ENCODE results near the gene ANKRD28. TPM values are rescaled to one million over a fixed set of nuclear protein-coding genes. Genes with fewer than 3 reads are reported as not detected.

ANKRD28 gene
- total RNA-seq, 1 experiment from 2014 or later, result 89.3 TPM

DNA sequence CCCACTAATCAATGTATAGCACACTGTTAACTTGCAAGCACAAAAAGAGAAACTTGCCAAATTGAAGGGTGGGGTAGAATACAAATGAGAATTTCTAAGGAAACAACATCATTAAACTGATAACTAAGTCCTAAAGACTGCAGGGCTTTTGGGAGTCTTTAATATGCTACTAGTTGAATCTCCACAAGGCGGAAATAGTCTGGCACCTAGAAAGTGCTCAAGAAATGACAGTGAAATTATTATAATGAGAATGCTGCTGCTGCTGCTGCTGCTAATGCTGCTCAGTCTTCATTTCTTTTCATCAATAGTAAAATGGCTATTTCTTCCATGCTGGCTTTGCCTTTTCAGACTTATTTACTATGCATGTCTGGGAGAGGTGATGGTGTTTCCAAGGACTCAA lies 104.4 kb downstream of the ANKRD28 start:
- Histone ChIP-seq H3K27ac (ENCODE audit: low read length) (0 out of 2 replicates have a peak overlapping the region, but pooled peaks have one; percentile 34), H3K9me3 (ENCODE audit: control insufficient read depth, insufficient read depth, low read depth, low read length) (no peaks in the 10 kb centered on the region), H3K4me3 (ENCODE audit: low read depth in 2 of 2, low read length in 2 of 2) (no peak overlapping the region), H3K4me1 (ENCODE audit: control insufficient read depth, insufficient read depth, low read length) (no peaks in the 10 kb centered on the region; the same call in 1 of the 2 replicates), H3K27me3 (ENCODE audit: control insufficient read depth, insufficient read depth, low read length) (no peaks in the 10 kb centered on the region), H3K36me3 (ENCODE audit: control insufficient read depth, insufficient read depth, low read length) (peaks cover 26% of the 10 kb centered on the region)
- CTCF ChIA-PET, result no interaction called here
- ATAC-seq (no peak), DNase-seq (ENCODE audit: low read depth, low spot score) (no peak)
- in situ Hi-C loops (cut with HindIII; ENCODE audit: low pct_unique_long_range_greater_than_20kb, low sequenced_read_pairs), result no loop called here
- no peak for TF ChIP-seq SIN3A (IDR thresholded peaks at IDR 0.05; ENCODE audit: borderline replicate concordance, insufficient read depth, low read depth, low read length)
- no peak for TF ChIP-seq TCF7L2 (IDR thresholded peaks at IDR 0.05; ENCODE audit: low read depth, low read length)
- TF ChIP-seq POLR2AphosphoS5 (IDR thresholded peaks at IDR 0.05; ENCODE audit: low read depth, low read length), result no peak
- TF ChIP-seq CTCF (IDR thresholded peaks at IDR 0.05), result no peak
- TF ChIP-seq, protein P1, sequence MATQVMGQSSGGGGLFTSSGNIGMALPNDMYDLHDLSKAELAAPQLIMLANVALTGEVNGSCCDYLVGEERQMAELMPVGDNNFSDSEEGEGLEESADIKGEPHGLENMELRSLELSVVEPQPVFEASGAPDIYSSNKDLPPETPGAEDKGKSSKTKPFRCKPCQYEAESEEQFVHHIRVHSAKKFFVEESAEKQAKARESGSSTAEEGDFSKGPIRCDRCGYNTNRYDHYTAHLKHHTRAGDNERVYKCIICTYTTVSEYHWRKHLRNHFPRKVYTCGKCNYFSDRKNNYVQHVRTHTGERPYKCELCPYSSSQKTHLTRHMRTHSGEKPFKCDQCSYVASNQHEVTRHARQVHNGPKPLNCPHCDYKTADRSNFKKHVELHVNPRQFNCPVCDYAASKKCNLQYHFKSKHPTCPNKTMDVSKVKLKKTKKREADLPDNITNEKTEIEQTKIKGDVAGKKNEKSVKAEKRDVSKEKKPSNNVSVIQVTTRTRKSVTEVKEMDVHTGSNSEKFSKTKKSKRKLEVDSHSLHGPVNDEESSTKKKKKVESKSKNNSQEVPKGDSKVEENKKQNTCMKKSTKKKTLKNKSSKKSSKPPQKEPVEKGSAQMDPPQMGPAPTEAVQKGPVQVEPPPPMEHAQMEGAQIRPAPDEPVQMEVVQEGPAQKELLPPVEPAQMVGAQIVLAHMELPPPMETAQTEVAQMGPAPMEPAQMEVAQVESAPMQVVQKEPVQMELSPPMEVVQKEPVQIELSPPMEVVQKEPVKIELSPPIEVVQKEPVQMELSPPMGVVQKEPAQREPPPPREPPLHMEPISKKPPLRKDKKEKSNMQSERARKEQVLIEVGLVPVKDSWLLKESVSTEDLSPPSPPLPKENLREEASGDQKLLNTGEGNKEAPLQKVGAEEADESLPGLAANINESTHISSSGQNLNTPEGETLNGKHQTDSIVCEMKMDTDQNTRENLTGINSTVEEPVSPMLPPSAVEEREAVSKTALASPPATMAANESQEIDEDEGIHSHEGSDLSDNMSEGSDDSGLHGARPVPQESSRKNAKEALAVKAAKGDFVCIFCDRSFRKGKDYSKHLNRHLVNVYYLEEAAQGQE (IDR thresholded peaks at IDR 0.05; ENCODE audit: insufficient read depth in 1 of 2, low read depth in 2 of 2, low read length in 1 of 2), result no peak
- POLR2A ChIA-PET, result no interaction called here
- intact Hi-C loops (cut with micrococcal nuclease; ENCODE audit: unreplicated experiment), result no loop called here
- BruUV-seq (replicated peaks), result no TSS peak

DNA sequence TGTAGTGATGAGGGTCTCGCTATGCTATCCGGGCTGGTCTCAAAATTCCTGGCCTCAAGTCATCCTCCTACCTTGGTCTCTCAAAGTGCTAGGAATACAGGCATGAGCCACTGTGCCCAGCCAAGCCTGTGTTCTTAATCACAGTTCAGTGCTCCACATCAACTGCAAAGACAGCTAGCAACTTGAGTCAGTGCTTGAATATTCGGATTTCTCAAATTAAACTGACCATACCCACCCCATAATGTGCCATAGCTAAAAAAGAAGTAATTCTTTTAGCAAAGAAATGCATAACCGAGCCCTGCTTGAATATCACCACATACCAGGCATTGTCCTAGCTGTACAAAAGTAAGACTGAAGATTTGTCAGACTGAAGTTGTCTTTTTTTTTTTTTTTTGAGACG lies 107.0 kb downstream of the ANKRD28 start:
- no peak for ATAC-seq
- no peaks in the 10 kb centered on the region for H3K27me3 ChIP-seq (ENCODE audit: control insufficient read depth, insufficient read depth, low read length)
- intact Hi-C loops (cut with micrococcal nuclease; ENCODE audit: unreplicated experiment) (no loop called here), in situ Hi-C loops (cut with HindIII; ENCODE audit: low pct_unique_long_range_greater_than_20kb, low sequenced_read_pairs) (no loop called here)
- H3K4me3 ChIP-seq (ENCODE audit: low read depth in 2 of 2, low read length in 2 of 2), result no peak overlapping the region
- no peak for TF ChIP-seq SIN3A (IDR thresholded peaks at IDR 0.05; ENCODE audit: borderline replicate concordance, insufficient read depth, low read depth, low read length)
- TF ChIP-seq TCF7L2 (IDR thresholded peaks at IDR 0.05; ENCODE audit: low read depth, low read length), result no peak
- no peak for TF ChIP-seq POLR2AphosphoS5 (IDR thresholded peaks at IDR 0.05; ENCODE audit: low read depth, low read length)
- no peak for TF ChIP-seq CTCF (IDR thresholded peaks at IDR 0.05)
- TF ChIP-seq, protein P1 (IDR thresholded peaks at IDR 0.05; ENCODE audit: insufficient read depth in 1 of 2, low read depth in 2 of 2, low read length in 1 of 2), result no peak
- peaks cover 8% of the 10 kb centered on the region for H3K4me1 ChIP-seq (ENCODE audit: control insufficient read depth, insufficient read depth, low read length)
- no TSS peak for BruUV-seq (replicated peaks)
- H3K9me3 ChIP-seq (ENCODE audit: control insufficient read depth, insufficient read depth, low read depth, low read length), result no peaks in the 10 kb centered on the region
- no peak overlapping the region for H3K27ac ChIP-seq (ENCODE audit: low read length)
- DNase-seq (ENCODE audit: low read depth, low spot score), result no peak
- H3K36me3 ChIP-seq (ENCODE audit: control insufficient read depth, insufficient read depth, low read length), result peaks cover 32% of the 10 kb centered on the region
- POLR2A ChIA-PET, result no interaction called here
- CTCF ChIA-PET, result no interaction called here
